Activated CD4-positive, alpha-beta T cell treated with anti-CD3 and anti-CD28 coated beads, Interleukin-2, Interleukin-6, amounts not matched to agents 100 ng/mL and 50 ng/mL, durations not matched to agents 16 hours and 8 hours (primary cell): Measurements from ENCODE around the gene BCAN.

ENCODE experiments used
- DNase-seq: peaks from one replicate; pipeline ENCODE4 v3.0.0-alpha.2; 2020

Gene BCAN

DNA sequence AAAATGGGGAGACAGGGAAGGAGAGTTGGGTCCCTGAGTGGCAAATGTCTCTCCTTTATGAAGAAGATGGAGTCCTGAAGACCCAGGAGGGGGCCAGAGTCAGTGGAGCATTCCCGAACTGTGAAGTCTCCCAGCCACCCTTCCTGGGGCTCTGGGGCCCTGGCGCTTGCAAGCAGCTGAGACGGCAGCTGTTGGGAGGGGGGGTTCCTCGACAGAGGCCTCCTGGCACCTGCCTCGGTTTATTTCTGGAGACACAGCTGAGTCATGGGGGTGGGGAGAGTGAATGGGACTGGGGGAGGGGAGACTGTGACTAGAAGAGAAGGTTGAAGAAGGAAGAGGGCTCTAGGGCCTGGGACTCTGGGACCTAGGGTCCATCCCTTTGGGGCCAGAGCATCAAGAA lies 21.3 kb downstream of the BCAN start:
- DNase-seq: no peak

DNA sequence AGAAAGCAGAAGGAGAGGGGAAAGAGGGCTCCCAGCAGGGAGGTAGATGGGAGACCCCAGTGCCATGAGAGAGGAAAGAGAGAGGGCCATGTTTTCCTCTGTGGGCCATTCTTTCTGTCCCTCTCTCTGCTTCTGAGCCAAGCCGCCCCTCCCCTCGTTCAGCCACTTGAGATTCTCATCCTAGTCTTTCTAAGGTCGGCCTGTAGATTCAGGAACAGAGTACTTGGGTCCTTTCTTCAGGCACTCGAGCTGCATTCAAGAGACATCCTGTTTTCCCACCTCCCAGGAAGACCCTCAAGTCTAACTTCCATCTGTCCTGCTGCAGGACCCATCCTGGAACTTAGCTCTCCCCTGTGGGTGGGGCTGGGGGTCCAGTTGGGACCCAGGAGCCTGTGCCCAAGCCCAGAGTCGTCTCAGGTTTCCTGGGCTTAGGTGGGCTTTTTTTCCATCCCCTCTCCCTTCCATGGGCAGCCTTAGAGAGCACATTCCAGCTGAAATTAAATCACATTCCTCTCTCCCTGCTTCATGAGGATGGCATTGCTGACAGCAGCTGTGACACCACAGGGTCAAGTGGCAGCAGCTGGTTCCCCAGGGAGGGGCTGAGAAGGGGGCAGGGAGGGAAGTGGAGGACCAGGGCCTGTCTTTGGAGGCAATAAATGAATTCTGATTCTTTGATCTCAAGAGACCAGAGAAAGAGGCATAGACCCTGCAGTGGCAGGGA lies 22.3 kb downstream of the BCAN start:
- no peak for DNase-seq

DNA sequence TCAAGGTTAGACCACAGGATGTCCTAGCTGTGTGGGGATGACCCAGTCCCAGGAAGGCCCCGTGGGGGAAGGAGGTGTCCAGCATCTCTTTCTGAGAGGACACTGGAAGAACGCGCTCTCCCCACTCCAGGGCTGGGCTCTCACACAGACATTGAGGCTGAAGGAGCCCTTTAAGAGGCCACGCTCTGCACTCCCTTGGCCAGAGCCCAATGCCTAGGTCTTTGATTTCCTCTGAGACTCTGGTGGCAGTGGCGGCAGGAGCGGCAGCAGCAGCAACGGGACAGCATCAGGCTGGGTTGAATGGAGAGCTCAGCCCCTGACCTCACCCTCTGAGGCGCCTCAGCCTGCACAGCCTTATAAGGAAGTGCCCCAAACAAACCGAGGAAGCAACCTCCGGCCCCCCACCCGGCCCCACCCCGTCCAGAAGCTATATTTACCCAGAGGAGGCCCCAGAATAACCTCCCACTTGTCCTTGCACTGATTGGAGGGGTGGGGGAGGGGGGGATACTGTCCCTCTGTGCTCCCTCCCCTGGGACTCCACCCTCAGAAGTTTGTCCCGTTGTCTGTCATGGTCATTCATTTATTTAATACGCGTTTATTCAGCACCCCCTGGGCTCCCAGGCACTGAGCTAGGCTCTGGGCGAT lies 23.0 kb downstream of the BCAN start:
- no peak for DNase-seq

DNA sequence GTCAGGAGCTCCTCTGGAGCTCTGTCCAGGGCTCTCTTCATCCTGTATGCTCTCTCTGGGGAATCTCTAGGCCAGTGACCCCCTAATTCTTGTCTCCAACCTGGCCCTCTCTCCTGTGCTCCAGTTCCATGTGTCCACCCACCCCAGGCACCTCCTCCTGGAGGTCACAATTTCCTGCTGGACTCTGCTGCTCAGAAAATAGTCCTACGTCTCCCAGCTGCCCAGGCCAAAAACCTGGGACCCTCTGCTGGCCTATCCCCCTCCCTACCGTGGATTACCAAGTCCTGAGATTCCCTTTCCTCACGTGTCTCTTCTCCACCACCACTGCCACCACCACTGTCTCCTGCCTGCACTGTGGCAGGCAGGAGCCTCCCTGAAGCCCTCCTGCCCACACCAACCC lies 23.6 kb downstream of the BCAN start:
- no peak for DNase-seq

DNA sequence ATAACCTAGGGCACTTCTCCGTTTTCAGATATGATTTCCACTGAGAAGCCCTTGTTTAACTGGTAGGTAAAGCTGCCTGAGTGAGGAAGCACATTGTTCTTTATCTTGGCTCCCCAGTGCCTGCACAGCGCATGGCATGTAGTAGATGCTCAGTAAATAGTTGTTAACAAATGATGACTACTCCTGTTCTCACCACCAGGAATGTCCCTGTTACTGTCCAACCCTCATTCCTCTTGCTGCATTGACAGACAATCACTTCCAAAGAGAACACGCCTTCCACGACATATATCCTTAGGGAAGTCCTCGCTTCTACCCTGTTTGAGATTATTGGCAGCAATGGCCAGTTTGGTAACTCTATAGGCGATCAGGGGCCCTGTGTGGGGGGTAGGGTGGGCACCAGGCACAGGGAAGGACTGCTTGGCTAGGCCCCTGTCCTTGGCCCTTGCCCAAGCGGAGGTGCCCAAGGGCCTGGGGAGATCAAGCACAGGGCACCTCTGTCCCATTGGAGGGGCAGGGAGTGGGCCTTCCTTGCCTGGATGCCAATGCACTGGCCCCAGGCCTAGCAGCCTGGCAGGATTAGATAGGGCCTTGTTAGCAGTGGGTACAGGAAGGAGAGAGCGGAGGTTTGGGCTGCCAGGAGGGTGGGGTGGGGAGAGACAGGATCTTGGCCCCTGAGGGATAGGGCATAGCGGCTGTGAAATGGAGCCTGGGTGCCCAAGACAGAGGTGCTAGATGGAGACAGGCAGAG lies 25.1 kb downstream of the BCAN start:
- DNase-seq: no peak

DNA sequence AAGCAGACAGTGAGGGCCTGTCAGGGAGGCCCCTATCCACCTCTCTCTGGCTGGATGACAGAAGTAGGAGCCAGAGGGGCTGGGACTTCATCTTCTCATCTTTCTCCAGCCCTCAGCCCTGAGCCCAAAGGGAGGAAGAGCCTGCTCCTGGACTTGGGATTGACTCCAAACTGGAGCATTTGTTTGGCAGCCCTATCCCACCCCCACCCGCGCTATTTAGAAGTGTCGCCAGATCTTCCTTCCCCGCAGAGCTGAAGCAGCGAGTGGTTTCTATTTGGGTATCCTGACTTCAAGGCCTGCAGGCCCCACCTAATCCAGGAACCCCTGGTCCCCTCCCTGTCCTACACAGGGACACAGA lies 25.7 kb downstream of the BCAN start:
- no peak for DNase-seq

DNA sequence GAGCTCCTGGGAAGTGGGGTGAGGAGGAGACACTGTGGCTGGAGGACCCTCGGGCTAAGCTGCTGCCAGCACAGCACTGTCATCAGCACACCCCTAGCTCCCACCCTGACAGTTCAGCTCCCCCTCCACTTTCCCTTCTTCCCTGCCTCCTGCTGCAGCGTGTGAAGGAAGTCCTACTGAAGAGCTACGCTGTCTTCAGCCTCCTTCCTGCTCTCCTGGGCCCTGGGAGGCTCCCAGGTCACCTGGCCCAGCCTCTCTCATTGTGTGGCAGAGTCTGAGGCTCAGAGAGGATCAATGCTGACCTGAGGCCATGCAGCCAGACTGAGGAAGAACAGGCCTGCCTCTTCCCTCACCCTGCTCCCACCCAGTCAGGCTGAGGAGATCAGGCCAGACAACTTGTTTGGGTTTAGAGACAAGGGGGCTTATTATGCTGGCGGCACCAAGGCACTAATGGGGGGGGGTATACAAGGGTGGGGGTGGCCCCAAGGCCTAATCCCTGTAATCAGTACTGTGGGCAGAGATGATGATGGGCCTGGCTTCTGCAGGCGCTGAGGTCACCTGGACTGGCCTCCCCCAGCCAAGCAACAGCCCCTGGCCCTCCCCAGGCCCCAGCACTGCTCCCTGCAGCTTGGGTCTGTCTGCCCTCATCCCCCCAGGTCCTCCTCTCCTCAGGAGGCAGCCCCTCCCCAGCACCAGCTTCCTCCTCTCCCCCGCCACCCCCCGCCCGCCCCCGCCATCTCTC lies 26.2 kb downstream of the BCAN start:
- DNase-seq: no peak

DNA sequence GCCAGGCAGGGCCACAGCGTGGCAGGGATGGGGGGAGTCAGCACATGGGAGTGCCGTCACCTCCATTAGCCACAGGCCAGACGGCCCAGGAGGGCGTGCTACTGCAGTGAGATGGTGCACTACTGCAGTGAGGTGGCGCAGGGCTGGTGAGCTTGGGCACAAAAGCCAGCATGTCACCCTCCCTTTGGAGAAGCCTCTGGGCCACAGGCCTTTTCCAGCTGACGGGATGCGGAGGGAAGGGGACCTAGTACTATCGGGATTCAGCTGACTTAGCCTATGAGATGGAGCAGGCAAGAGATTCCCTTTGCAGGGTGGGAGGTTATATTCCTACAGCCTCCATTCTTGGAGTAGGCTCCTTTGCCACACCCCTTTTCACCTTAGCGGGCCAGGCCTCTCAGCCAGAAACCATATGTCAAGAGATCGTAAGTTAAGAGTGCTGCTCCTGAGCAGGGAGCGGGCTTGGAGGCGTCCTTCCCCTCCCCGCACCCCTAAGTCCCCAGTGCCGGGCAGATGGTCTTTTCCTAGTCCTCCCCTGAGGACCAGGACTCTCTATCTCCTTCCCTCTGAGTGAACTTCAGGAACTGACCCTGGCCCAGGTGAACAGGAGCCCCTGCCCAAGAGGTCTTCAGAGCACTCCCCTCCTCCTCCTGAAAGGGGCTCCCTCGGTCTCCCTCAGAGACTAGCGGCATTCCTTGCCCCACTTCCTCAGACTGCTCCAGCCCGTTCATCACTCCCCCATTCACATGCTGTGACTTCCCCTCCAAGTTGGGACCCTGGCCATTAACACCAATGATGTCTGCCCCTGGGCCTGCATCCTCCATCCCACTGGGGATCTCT lies 27.1 kb downstream of the BCAN start:
- no peak for DNase-seq

DNA sequence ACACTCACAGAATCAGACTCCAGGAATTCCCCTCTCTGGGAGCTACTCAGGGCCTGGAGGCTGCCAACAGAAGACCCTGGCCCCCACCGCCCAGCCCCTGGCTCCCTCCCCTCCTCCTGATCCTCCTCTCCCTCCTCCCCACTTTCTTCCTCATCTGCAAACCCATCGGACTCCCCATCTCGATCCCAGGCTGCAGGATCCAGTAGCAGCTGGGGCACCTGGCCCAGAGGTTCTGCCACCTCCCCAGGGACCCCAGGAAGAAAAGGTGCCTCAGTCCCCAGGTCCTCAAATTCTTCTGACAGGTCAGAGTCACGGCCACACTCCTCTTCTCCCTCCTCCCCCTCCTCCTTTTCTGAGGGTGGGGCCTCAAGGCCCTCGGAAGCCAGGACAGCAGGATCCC lies 27.9 kb downstream of the BCAN start:
- no peak for DNase-seq

DNA sequence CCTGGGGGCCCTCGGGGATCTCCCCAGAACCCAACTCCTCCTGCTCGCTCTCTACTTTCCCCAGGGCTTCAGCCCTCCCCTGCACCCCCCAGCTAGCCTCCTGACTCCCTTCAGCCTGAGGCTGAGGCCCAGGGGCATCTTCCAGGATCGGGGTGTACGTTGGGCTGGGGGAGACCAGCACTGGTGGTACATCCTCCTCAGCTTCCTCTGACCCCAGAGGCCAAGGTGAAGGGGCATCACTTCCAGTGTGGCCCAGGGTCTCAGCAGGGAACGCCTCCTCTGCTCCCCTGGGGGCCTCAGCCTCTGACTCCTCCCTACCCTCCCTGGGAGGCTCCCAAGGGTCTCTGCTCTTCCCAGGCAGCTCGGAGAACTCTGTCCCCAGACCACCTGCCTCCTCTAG lies 28.4 kb downstream of the BCAN start:
- no peak for DNase-seq

DNA sequence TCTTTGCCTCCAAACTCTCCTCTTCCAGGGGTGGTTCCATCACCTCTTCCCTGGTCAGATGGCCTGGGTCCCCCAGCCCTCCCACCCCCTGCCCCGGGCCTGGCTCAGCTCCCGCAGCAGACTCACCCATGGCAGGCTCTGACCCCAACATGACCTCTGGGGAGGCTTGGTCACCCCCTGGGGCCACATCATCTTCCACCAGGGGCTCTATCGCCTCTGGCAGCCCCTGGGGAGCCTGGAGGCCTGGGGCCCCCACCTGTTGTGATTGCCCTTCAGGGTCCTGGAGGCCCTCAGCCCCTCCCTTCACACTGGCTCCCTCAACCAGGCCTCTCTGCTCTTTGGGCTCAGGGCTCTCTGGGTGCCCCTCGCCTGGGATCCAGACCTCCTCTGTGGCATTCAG lies 28.9 kb downstream of the BCAN start:
- DNase-seq: no peak

DNA sequence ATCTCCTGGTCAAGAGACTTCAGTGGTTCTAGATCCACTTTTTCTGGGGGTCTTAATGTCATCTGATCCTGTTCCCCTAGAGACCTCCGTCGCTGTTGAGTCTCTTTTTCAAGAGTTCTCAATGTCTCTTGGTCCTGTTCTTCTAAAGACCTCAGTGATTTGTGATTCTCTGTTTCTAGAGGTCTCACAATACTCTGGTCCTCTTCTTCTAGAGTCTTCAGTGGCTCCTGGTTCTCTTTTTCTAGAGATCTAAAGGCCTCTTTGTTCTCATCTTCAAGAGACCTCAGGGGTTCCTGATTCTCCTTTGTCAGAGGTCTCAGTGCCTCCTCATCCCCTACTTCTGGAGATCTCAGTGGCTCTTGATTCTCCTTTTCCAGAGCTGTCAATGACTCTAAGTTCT lies 29.9 kb downstream of the BCAN start:
- DNase-seq: no peak

DNA sequence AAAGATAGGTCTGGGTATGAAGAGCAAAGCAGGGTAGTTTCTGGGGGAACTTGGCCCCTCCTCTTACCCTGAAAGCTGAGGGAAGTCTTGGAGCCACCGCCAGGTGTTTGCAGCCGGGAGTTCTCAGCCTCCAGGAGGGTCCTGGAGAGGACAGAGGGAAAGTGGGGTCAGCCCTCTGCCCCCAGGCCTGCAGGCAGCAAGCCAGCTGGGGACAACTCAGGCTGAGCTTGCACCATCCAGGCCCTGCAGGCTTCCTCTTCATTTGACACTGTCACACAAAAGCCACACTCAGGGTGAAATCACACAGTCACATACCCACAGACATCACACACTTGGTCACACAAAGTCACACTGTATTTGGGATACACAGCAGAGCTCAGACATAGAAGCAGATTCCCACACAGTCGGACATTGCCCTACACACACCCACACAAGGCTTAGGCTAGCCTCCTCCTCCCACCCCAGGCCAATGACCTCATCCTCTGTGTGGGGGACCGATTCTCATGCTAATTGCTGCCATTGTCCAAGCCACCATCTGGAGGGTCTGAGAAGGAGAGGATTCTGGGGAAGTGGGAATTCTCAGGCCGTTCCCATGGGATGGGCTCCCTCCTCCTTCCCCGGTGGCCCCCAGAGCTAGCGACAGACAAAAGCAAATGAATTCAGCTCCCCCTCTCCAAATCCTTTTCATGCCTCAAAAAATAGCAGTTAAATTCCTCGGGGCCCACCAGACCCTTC lies 31.6 kb downstream of the BCAN start:
- DNase-seq: no peak

DNA sequence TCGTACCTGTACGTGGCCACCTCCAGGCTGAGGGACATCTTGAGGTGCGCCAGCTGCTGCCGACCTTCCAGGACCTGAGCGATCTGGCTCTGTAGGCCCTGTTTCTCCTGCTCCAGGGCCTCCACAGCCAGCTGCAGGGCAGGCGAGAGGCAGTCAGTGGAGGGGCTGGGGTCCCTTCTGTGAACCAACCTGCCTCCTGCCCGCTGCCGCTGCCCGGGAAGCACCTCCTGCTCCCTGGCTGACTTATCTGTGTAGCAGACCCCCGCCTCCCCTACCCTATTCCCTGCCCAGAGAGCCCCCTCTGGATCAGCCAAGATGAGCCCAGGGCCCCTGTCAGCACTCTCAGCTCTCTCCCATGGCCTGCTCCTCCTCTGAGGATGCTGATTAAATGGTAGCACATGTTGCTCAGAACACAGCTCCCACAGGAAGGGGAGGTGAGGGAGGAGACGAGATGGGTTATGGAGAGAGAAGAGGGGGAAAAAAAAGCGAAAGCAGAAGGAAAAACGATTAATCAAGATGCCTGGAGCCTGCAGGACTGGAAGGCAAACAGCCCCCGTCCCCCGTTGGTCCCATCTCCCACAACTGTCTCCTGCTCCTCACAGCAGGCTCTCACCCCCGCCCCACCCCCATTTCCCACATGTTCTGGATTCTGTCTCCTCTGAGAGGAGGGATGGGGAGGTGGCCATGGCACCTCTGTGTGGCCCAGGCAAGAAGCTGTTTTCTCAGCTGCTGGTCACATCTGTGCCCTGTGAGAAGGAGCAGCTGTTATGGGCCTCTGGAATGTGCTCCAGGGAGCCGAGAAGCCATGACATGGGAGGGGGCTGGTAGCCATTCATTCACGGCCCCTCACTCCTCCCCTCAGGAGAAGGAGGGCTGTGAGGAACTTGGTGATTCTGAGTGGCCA lies 33.5 kb downstream of the BCAN start:
- no peak for DNase-seq

DNA sequence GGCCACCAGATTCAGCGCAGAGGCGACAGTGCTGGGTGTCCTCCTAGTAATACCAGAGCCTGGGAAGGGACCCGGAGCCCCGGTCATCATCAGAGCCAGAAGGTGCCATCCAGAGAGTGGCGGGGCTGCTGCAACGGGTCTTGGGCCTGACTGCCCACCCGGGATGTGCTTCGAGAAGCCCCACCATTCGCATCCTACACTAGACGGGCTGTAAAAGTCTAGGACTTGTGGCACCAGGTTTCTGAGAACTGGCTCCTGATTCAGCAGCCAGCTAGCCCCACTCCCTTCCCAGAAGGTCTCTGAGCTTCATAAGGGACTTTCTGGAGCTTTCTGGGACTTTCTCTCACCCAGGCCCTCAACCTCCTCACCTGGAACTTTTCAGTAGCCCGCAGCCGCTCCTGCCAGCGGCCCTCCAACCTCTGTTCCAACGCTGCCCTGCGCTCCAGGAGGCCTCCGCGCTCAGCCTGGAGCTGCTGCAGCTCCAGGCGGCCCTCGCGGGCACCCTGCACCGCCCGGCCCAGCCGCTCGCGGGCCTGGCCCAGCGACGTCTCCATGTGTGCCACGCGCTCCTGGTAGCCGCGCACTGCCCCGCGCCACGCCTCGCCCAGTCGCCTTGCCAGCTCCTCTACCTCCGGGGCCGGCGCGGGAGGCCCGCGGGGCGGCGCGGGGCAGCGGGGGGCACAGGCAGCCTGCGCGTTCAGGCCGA lies 34.4 kb downstream of the BCAN start:
- DNase-seq: no peak

DNA sequence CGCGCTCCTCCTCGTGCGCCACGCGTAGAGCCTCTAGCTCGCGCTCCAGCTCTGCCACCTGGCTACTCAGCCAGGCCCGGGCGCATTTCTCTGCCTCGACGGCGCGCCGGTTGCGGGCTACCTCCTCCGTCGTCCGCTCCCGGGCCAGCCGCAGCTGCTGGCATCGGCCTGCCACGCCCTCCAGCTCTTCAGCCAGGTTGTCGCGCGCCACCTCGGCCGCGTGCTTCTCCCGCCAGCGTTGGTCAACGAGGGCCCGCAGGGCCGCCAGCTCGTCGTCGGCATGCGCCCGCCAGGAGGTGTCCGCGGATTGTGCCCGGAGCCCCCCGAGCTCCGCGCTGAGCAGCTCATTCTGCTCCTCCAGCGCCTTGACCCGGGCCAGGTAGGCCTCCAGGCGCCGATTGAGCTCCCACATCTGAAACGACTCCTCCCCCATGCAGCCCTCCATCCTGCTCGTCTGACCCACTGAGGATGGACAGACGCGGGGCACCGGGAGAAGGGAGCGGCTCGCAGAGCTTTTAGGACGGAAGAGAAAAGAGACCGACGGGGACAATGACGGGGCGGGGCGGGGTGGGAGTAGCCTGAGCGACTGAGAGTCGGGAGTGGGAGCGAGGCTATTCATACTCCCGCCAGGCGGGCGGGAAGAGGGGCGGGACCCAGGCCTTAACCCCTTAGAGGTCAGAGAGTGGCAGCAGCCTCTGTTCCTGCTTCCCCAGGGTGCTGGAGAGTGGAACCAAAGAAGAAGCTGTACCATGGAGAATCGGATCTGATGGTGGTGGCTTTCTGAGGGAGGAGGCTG lies 35.1 kb downstream of the BCAN start, which contains the start of gene NES:
TSS of gene NES (minus strand) at position 588 of the 796 bp plus-strand sequence. CDS start at position 445, 143 bp downstream.
- no peak for DNase-seq

DNA sequence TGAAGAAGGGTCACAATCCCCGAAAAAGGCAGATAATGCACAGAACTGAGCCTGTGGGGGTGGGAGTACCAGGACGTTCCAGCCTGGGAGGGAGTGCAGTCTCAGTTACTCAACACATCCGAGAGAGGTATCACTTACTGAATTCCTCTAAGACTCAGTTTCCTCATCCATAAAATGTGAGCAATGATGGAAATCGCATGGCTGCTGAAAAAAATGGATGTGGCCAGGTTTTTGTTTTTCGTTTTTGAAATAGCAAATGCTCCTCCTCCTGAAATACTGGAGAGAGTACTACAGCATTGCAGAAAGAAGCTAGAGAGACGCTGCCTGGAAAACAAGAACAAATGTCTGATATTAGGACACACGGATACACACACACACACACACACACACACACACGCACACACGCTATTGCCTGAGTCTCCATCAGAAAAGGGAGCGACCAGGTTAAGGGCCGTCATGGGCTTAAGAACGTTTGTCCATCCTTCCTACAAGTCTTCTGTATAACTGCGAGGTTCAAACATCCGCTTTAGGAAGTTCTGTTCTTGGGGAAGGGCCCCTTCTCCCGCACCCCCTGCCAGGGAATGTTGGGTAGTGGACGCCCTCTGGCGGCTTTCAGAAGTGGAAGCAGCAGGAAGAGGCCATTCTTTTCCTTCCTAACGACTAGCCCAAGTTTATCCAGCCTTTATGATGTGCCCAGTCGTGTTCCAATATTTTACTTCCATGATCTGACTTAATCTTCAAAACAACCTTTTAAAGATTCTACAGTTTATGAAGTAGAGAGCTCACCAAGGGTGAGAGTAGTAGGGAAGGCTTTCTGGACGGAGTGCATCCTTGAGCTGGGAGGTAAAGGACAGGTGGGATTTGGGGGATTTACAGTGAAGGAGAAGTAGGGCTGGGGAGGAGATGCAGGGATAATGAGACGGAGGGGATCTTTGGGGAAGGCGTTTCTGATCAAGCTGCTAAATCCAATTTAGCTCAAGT lies 36.0 kb downstream of the BCAN start:
- DNase-seq: peak; percentile 38

DNA sequence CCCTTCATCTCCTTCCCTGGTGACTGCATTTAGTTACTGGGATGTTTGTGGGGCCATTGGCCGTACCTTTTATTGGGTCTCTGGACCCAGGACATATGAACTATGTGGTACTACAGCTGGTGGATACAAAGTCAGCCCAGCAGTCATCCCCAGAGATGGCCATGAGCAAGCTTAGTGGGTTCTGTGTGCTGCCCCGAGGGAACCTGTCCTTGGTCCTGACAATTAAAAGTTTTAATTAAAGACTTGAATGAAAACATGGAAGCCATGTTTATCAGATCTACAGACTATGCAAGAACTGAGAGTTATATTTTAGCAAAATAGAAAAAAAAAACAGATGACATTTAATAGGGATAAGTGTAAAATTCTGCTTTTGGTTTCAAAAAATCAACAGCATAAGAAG lies 38.1 kb downstream of the BCAN start:
- no peak for DNase-seq
